HEK293 (cell line): Measurements from ENCODE around the gene UBAP2L.
A peak's percentile ranks its signal among the peaks of the same experiment; 100 is the strongest.

Experiments
- CTCF ChIA-PET: fragments of 350-600 bp; formaldehyde crosslinking; extraction: SDS; loops from one replicate; lab custom pipeline; 2021; ENCODE audit warnings: antibody characterized with exemption; lab: Yijun Ruan, JAX
- POLR2A ChIA-PET: fragments of 300-600 bp; formaldehyde crosslinking; extraction: SDS; loops from one replicate; lab custom pipeline; 2020; ENCODE audit warnings: antibody characterized with exemption, inconsistent platforms; lab: Yijun Ruan, JAX
- H3K27ac ChIP-seq: fragments of 200-500 bp; sonication (Bioruptor generic); 2 replicates; pipeline ENCODE4 v1.5.1; 2014; ENCODE audit warnings: low read depth, low read length, control low read depth, inconsistent platforms; ENCODE audit errors: extremely low read depth
- H3K36me3 ChIP-seq, 2 experiments: fragments of 200-500 bp in 1 of 2; sonication (Bioruptor generic) in 1 of 2; 1 replicate in 1 of 2; 2 replicates in 1 of 2; pipeline ENCODE4 v1.5.1; 2014 to 2017; ENCODE audit warnings: inconsistent platforms in 2 of 2, low read length in 2 of 2; ENCODE audit not compliant: control insufficient read depth in 2 of 2, insufficient read depth in 1 of 2
- H3K4me1 ChIP-seq: fragments of 200-500 bp; sonication (Bioruptor generic); 2 replicates; pipeline ENCODE4 v1.5.1; 2014; ENCODE audit warnings: mild to moderate bottlenecking, low read length, inconsistent platforms; ENCODE audit not compliant: control insufficient read depth, insufficient read depth
- H3K4me3 ChIP-seq: 2 replicates; pipeline ENCODE4 v1.5.1; 2011; ENCODE audit warnings: low read depth, mild to moderate bottlenecking, control low read depth, low read length, moderate library complexity
- H3K9me3 ChIP-seq: fragments of 200-500 bp; sonication (Bioruptor generic); 2 replicates; pipeline ENCODE4 v1.5.1; 2014; ENCODE audit warnings: low read depth, low read length, inconsistent platforms; ENCODE audit not compliant: control insufficient read depth, insufficient read depth
- BCL6B ChIP-seq: fragments of 450-650 bp; formaldehyde crosslinking; IDR thresholded peaks from 2 replicates; pipeline ENCODE4 v1.5.1; 2017; ENCODE audit warnings: missing biosample characterization, missing genetic modification characterization
- GFI1B ChIP-seq: fragments of 450-650 bp; formaldehyde crosslinking; IDR thresholded peaks from 2 replicates; pipeline ENCODE4 v1.5.1; 2016; ENCODE audit warnings: missing biosample characterization, missing genetic modification characterization
- GLIS2 ChIP-seq: fragments of 450-650 bp; formaldehyde crosslinking; IDR thresholded peaks from 2 replicates; pipeline ENCODE4 v1.5.1; 2016; ENCODE audit warnings: missing biosample characterization, missing genetic modification characterization
- KLF10 ChIP-seq: fragments of 450-650 bp; IDR thresholded peaks from 2 replicates; pipeline ENCODE4 v1.5.1; 2018; ENCODE audit warnings: missing biosample characterization, mild to moderate bottlenecking, missing genetic modification characterization
- KLF8 ChIP-seq: fragments of 450-650 bp; formaldehyde crosslinking; IDR thresholded peaks from 2 replicates; pipeline ENCODE4 v1.5.1; 2016; ENCODE audit warnings: missing biosample characterization, missing genetic modification characterization
- PRDM2 ChIP-seq: fragments of 450-650 bp; formaldehyde crosslinking; IDR thresholded peaks from 2 replicates; pipeline ENCODE4 v1.5.1; 2016; ENCODE audit warnings: missing biosample characterization, missing genetic modification characterization, borderline replicate concordance
- ZNF174 ChIP-seq: fragments of 450-650 bp; formaldehyde crosslinking; IDR thresholded peaks from 2 replicates; pipeline ENCODE4 v1.5.0; 2017; ENCODE audit warnings: missing biosample characterization, mild to moderate bottlenecking, missing genetic modification characterization
- ZNF2 ChIP-seq: fragments of 450-650 bp; formaldehyde crosslinking; IDR thresholded peaks from 2 replicates; pipeline ENCODE4 v1.5.1; 2016; ENCODE audit warnings: missing biosample characterization, missing genetic modification characterization
- ZNF521 ChIP-seq: fragments of 450-650 bp; formaldehyde crosslinking; IDR thresholded peaks from 2 replicates; pipeline ENCODE4 v1.5.1; 2017; ENCODE audit warnings: missing biosample characterization, mild to moderate bottlenecking, missing genetic modification characterization
- ZNF585B ChIP-seq: fragments of 450-650 bp; formaldehyde crosslinking; IDR thresholded peaks from 2 replicates; pipeline ENCODE4 v1.5.1; 2016; ENCODE audit warnings: missing biosample characterization, missing genetic modification characterization
- ZNF600 ChIP-seq: fragments of 450-650 bp; formaldehyde crosslinking; IDR thresholded peaks from 2 replicates; pipeline ENCODE4 v1.5.1; 2016; ENCODE audit warnings: missing biosample characterization, missing genetic modification characterization
- ZNF629 ChIP-seq: fragments of 450-650 bp; formaldehyde crosslinking; IDR thresholded peaks from 2 replicates; pipeline ENCODE4 v1.5.1; 2017; ENCODE audit warnings: missing biosample characterization, missing genetic modification characterization
- ZNF670 ChIP-seq: fragments of 450-650 bp; formaldehyde crosslinking; IDR thresholded peaks from 2 replicates; pipeline ENCODE4 v1.5.1; 2016; ENCODE audit warnings: missing biosample characterization, missing genetic modification characterization, low read depth
- ZNF707 ChIP-seq: fragments of 450-650 bp; formaldehyde crosslinking; IDR thresholded peaks from 2 replicates; pipeline ENCODE4 v1.5.1; 2016; ENCODE audit warnings: missing biosample characterization, missing genetic modification characterization
- ZNF843 ChIP-seq: fragments of 450-650 bp; formaldehyde crosslinking; IDR thresholded peaks from 2 replicates; pipeline ENCODE4 v1.5.1; 2016; ENCODE audit warnings: missing biosample characterization, missing genetic modification characterization
- TF ChIP-seq, protein P1 (sequence below): fragments of 450-650 bp; formaldehyde crosslinking; IDR thresholded peaks from 2 replicates; pipeline ENCODE4 v1.5.1; 2017; ENCODE audit warnings: missing biosample characterization, mild to moderate bottlenecking, missing genetic modification characterization, moderate library complexity
- TF ChIP-seq, protein P2 (sequence below): fragments of 450-650 bp; formaldehyde crosslinking; IDR thresholded peaks from 2 replicates; pipeline ENCODE4 v1.5.1; 2017; ENCODE audit warnings: missing biosample characterization, missing genetic modification characterization
- TF ChIP-seq, protein P3 (sequence below): fragments of 450-650 bp; formaldehyde crosslinking; IDR thresholded peaks from 2 replicates; pipeline ENCODE4 v1.5.1; 2016; ENCODE audit warnings: missing biosample characterization, missing genetic modification characterization

Gene UBAP2L, protein sequence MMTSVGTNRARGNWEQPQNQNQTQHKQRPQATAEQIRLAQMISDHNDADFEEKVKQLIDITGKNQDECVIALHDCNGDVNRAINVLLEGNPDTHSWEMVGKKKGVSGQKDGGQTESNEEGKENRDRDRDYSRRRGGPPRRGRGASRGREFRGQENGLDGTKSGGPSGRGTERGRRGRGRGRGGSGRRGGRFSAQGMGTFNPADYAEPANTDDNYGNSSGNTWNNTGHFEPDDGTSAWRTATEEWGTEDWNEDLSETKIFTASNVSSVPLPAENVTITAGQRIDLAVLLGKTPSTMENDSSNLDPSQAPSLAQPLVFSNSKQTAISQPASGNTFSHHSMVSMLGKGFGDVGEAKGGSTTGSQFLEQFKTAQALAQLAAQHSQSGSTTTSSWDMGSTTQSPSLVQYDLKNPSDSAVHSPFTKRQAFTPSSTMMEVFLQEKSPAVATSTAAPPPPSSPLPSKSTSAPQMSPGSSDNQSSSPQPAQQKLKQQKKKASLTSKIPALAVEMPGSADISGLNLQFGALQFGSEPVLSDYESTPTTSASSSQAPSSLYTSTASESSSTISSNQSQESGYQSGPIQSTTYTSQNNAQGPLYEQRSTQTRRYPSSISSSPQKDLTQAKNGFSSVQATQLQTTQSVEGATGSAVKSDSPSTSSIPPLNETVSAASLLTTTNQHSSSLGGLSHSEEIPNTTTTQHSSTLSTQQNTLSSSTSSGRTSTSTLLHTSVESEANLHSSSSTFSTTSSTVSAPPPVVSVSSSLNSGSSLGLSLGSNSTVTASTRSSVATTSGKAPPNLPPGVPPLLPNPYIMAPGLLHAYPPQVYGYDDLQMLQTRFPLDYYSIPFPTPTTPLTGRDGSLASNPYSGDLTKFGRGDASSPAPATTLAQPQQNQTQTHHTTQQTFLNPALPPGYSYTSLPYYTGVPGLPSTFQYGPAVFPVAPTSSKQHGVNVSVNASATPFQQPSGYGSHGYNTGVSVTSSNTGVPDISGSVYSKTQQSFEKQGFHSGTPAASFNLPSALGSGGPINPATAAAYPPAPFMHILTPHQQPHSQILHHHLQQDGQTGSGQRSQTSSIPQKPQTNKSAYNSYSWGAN

DNA sequence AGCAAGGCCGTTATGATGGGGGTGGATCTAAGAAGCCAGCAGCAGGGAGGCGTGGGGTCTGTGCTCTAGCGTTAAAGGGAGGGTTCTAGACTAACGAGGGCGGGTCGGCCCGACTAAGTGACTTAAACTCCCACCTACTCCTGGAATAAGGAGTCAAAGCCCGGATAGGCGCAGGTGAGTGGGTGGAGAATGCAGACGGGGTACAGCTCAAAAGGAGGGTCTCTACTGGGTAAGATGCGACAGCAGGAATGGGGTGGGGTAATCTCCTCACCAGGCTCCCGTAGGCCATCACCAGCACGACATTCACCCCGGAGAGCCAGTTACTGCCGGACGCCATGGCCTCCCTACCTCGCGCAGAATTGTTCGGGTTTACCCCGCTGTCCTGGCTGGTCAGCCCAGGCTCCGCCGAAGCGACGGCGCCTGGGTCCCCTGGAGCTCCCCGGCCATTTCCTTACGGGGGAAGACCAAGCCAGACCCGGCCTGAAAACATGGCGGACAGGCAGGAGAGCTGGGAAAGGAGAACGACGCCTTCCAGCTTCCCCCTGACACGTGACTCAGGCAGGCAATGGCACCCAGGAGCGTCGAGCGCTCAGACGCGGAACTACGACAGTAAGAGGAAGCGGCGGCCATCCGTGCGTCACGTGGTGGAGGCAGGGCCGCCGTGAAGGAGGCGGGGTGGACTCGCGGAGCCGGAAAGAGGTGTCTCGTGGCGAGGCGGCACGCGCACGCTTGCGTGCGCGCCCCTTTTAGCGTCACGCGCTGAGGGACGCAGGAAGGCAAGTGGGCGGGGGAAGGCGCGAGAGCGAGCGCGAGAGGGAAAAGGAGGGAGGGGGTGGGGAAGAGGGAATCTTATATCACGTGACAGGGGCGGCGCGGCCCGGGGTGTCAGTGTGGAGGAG lies at the start of gene UBAP2L:
UBAP2L (plus strand) TSS at position 885 of the 899 bp plus-strand sequence. CDS start 4,169 bp downstream, outside the sequence.
- Histone ChIP-seq H3K36me3 (peaks cover 26 to 50% of the 10 kb centered on the region in 2 experiments), H3K9me3 (no peaks in the 10 kb centered on the region), H3K27ac (peak within 1 kb of the TSS; percentile 96), H3K4me1 (no peaks in the 10 kb centered on the region), H3K4me3 (peak within 1 kb of the TSS; percentile 87)
- CTCF ChIA-PET = interaction anchor here (0.6 to 2.3 kb wide), 2 partner anchors 21 to 449 kb away, joined by 7 to 13 read pairs; no protein-coding TSS in a partner anchor
- POLR2A ChIA-PET = interaction anchor here (0.6 to 2.2 kb wide), 14 partner anchors 9 to 218 kb away, joined by 3 to 14 read pairs (median 4); partner anchors contain the start of gene TPM3
- TF ChIP-seq ZNF600 (tag by site-specific recombination) (peak; percentile 92), ZNF521 (tag by site-specific recombination) (no peak), PRDM2 (tag by site-specific recombination) (no peak), GLIS2 (peak; percentile 44), ZNF2 (tag by site-specific recombination) (peak; percentile 82), ZNF843 (tag by site-specific recombination) (peak; percentile 72), GFI1B (tag by site-specific recombination) (no peak), ZNF629 (peak; percentile 95), KLF8 (tag by site-specific recombination) (peak; percentile 47; the same call in 1 of the 2 replicates), BCL6B (no peak), ZNF174 (tag by site-specific recombination) (no peak), ZNF585B (tag by site-specific recombination) (no peak), ZNF707 (no peak), KLF10 (tag by site-specific recombination) (0 out of 2 replicates have a peak, but pooled peaks have one; percentile 70), ZNF670 (no peak)
- TF ChIP-seq, protein P1, sequence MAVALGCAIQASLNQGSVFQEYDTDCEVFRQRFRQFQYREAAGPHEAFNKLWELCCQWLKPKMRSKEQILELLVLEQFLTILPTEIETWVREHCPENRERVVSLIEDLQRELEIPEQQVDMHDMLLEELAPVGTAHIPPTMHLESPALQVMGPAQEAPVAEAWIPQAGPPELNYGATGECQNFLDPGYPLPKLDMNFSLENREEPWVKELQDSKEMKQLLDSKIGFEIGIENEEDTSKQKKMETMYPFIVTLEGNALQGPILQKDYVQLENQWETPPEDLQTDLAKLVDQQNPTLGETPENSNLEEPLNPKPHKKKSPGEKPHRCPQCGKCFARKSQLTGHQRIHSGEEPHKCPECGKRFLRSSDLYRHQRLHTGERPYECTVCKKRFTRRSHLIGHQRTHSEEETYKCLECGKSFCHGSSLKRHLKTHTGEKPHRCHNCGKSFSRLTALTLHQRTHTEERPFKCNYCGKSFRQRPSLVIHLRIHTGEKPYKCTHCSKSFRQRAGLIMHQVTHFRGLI (tag by site-specific recombination) = no peak
- TF ChIP-seq, protein P2, sequence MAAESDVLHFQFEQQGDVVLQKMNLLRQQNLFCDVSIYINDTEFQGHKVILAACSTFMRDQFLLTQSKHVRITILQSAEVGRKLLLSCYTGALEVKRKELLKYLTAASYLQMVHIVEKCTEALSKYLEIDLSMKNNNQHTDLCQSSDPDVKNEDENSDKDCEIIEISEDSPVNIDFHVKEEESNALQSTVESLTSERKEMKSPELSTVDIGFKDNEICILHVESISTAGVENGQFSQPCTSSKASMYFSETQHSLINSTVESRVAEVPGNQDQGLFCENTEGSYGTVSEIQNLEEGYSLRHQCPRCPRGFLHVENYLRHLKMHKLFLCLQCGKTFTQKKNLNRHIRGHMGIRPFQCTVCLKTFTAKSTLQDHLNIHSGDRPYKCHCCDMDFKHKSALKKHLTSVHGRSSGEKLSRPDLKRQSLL (tag by site-specific recombination) = 0 out of 2 replicates have a peak, but pooled peaks have one; percentile 12
- TF ChIP-seq, protein P3, sequence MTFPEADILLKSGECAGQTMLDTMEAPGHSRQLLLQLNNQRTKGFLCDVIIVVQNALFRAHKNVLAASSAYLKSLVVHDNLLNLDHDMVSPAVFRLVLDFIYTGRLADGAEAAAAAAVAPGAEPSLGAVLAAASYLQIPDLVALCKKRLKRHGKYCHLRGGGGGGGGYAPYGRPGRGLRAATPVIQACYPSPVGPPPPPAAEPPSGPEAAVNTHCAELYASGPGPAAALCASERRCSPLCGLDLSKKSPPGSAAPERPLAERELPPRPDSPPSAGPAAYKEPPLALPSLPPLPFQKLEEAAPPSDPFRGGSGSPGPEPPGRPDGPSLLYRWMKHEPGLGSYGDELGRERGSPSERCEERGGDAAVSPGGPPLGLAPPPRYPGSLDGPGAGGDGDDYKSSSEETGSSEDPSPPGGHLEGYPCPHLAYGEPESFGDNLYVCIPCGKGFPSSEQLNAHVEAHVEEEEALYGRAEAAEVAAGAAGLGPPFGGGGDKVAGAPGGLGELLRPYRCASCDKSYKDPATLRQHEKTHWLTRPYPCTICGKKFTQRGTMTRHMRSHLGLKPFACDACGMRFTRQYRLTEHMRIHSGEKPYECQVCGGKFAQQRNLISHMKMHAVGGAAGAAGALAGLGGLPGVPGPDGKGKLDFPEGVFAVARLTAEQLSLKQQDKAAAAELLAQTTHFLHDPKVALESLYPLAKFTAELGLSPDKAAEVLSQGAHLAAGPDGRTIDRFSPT (tag by site-specific recombination) = no peak
